Endothelial cell of umbilical vein (primary cell): ENCODE results near the gene ERFL. TPM values are rescaled to one million over a fixed set of nuclear protein-coding genes. Genes with fewer than 3 reads are reported as not detected.

Experiments
- BruUV-seq: library from RNA; stranded (reverse); fragments of 400-500 nt; replicated peaks from 2 replicates; lab custom pipeline; 2021; lab: Mats Ljungman, UMichigan
- CTCF ChIA-PET: fragments of 300-600, 350-600 bp; sonication (Branson Sonifier 250); formaldehyde crosslinking; loops from one replicate; lab custom pipeline; 2021; ENCODE audit warnings: antibody characterized with exemption, inconsistent platforms; lab: Charles Lee
- POLR2A ChIA-PET: fragments of 300-600, 350-600 bp; sonication (Branson Sonifier 250); formaldehyde crosslinking; loops from one replicate; lab custom pipeline; 2021; ENCODE audit warnings: antibody characterized with exemption, inconsistent platforms; lab: Charles Lee
- DNase-seq: peaks from one replicate; pipeline ENCODE4 v3.0.0-alpha.2; 2011; ENCODE audit warnings: low read depth, low spot score
- FAIRE-seq: peaks from 2 replicates; lab custom pipeline; 2011; peaks lifted over from hg19 to GRCh38; lab: Jason Lieb, UNC
- H2AFZ ChIP-seq: 2 replicates; pipeline ENCODE4 v1.6.0; 2012; ENCODE audit warnings: low read depth, low read length, control low read depth, inconsistent platforms
- H3K27ac ChIP-seq: 2 replicates; pipeline ENCODE4 v1.5.1; 2011; ENCODE audit warnings: low read depth, mild to moderate bottlenecking, control low read depth, low read length, moderate library complexity; ENCODE audit not compliant: insufficient read depth
- H3K27me3 ChIP-seq, 2 experiments: 2 replicates each; pipeline versions ENCODE4 v1.6.0 to v1.6.1; 2011; ENCODE audit warnings: low read length in 2 of 2, mixed read lengths in 1 of 2; ENCODE audit not compliant: control insufficient read depth in 2 of 2, insufficient read depth in 2 of 2
- H3K36me3 ChIP-seq, 2 experiments: 2 replicates in 1 of 2; 3 replicates in 1 of 2; pipeline ENCODE4 v1.5.1; 2011; ENCODE audit warnings: low read length in 2 of 2, mild to moderate bottlenecking in 1 of 2, moderate library complexity in 1 of 2; ENCODE audit not compliant: control insufficient read depth in 2 of 2, insufficient read depth in 2 of 2; ENCODE audit errors: extremely low read depth in 1 of 2
- H3K4me1 ChIP-seq: 3 replicates; pipeline ENCODE4 v1.5.1; 2011; ENCODE audit warnings: mild to moderate bottlenecking, low read length; ENCODE audit not compliant: control insufficient read depth, insufficient read depth; ENCODE audit errors: extremely low read depth
- H3K4me2 ChIP-seq: 2 replicates; pipeline ENCODE4 v1.6.1; 2011; ENCODE audit warnings: low read length, control low read depth, mixed read lengths; ENCODE audit not compliant: insufficient read depth
- H3K4me3 ChIP-seq, 3 experiments: fragments of 200-600 bp in 1 of 3; sonication (generic), shearing (Covaris generic) in 1 of 3; replicated peaks in 1 of 3; 2 replicates each; pipeline ENCODE4 v1.5.1; 2011 to 2016; ENCODE audit warnings: control low read depth in 3 of 3, low read length in 3 of 3, mild to moderate bottlenecking in 2 of 3, inconsistent platforms in 1 of 3, low read depth in 1 of 3, moderate library complexity in 1 of 3; ENCODE audit not compliant: insufficient read depth in 1 of 3
- H3K79me2 ChIP-seq: 2 replicates; pipeline ENCODE4 v1.6.0; 2012; ENCODE audit warnings: low read length, inconsistent platforms; ENCODE audit not compliant: control insufficient read depth, insufficient read depth
- H3K9ac ChIP-seq: replicated peaks from 2 replicates; pipeline ENCODE3; 2011; ENCODE audit warnings: low read length, control low read depth; ENCODE audit not compliant: insufficient read depth; ENCODE audit errors: extremely low read depth
- H3K9me1 ChIP-seq: replicated peaks from 3 replicates; pipeline ENCODE4 v1.6.0; 2011; ENCODE audit warnings: mild to moderate bottlenecking, low read length; ENCODE audit not compliant: control insufficient read depth, insufficient read depth; ENCODE audit errors: extremely low read depth
- H3K9me3 ChIP-seq: replicated peaks from 2 replicates; pipeline ENCODE4 v1.5.1; 2012; ENCODE audit warnings: low read length, inconsistent platforms; ENCODE audit not compliant: control insufficient read depth, insufficient read depth
- H4K20me1 ChIP-seq: replicated peaks from 2 replicates; pipeline ENCODE3; 2011; ENCODE audit warnings: mild to moderate bottlenecking, low read length; ENCODE audit not compliant: control insufficient read depth, insufficient read depth; ENCODE audit errors: extremely low read depth
- FOS ChIP-seq: IDR thresholded peaks from 2 replicates; pipeline ENCODE4 v1.6.1; 2011; ENCODE audit warnings: mild to moderate bottlenecking, low read length, moderate library complexity, borderline replicate concordance; ENCODE audit not compliant: insufficient read depth
- GATA2 ChIP-seq: IDR thresholded peaks from 2 replicates; pipeline ENCODE4 v1.7.0; 2011; ENCODE audit warnings: low read depth, mild to moderate bottlenecking, moderate library complexity, mixed read lengths, low read length; ENCODE audit not compliant: insufficient read length, insufficient read depth
- MYC ChIP-seq: IDR thresholded peaks from one replicate; pipeline ENCODE4 v1.6.1; 2011; ENCODE audit warnings: mild to moderate bottlenecking, low read depth, low read length
- POLR2A ChIP-seq: IDR thresholded peaks from 2 replicates; pipeline ENCODE4 v1.6.1; 2012; ENCODE audit warnings: low read depth, mild to moderate bottlenecking, control low read depth, low read length
- POLR2AphosphoS5 ChIP-seq: IDR thresholded peaks from 2 replicates; pipeline ENCODE4 v1.6.1; 2012; ENCODE audit warnings: low read depth, mild to moderate bottlenecking, control low read depth, low read length, moderate library complexity; ENCODE audit not compliant: insufficient read depth
- dilution Hi-C: fragments of 300-500 bp; cut with MboI; formaldehyde crosslinking; loops from one replicate; pipeline ENCODE4 v1.15.0; 2019; ENCODE audit warnings: low sequenced_read_pairs; ENCODE audit not compliant: extremely low pct_ligation_motif_present
- intact Hi-C: fragments of 100-400 bp; cut with micrococcal nuclease; formaldehyde crosslinking; loops from one replicate; pipeline ENCODE4 v1.10.0; 2022
- polyA plus RNA-seq, 4 experiments: library from polyadenylated mRNA; depleted of rRNA in 3 of 4; stranded (reverse) in 3 of 4; unstranded in 1 of 4; fragments of >200 nt; gene quantifications; 2 replicates each; pipeline versions ENCODE4 v1.2.1 to v1.2.3, GENCODE V29; 2011 to 2012; ENCODE audit warnings: missing spikeins in 1 of 4
- total RNA-seq: library from RNA; stranded (reverse); gene quantifications from 2 replicates; pipeline ENCODE4 v1.2.3, GENCODE V29; 2021
- TF ChIP-seq, protein P1 (sequence below), 2 donors: IDR thresholded peaks; 1 replicate in 1 of 2; 2 replicates in 1 of 2; pipeline ENCODE4 v1.5.1; 2011; ENCODE audit warnings: low read length in 2 of 2, mild to moderate bottlenecking in 2 of 2, moderate library complexity in 2 of 2, control low read depth in 1 of 2, inconsistent platforms in 1 of 2, low read depth in 1 of 2; ENCODE audit not compliant: insufficient read depth in 1 of 2; ENCODE audit errors: extremely low read depth in 1 of 2
- TF ChIP-seq, protein P2 (sequence below): IDR thresholded peaks from 2 replicates; pipeline ENCODE4 v1.6.1; 2011; ENCODE audit not compliant: insufficient read depth, insufficient read length

ERFL gene
- total and polyA plus RNA-seq, 2 donors (not counting 3 experiments of a cell fraction or from before 2014, with no cell fraction given): not detected

DNA sequence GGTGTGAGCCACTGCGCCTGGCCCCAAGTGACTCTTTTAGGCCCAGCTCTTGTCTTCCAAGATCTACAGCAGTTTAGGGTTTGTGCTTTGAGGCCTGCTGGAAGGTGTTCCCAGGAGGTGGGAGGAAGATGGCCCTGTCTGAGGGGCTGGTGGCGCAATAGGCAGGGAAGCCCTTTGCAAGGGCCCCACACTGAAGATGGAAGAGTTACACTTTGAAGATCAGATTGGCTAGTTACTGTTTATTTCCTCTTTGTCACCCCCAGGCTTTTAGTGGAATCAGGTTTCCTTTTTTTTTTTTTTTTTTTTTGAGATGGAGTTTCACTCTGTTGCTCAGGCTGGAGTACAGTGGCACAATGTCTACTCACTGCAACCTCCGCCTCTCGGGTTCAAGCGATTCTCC lies 32.7 kb upstream of the ERFL start:
- Histone ChIP-seq H3K9me3 (no peaks in the 10 kb centered on the region), H4K20me1 (no peaks in the 10 kb centered on the region), H3K79me2 (no peaks in the 10 kb centered on the region), H3K4me1 (peaks cover 12% of the 10 kb centered on the region), H2AFZ (no peak overlapping the region), H3K27me3 (no peaks in the 10 kb centered on the region), H3K4me3 (no peak overlapping the region), H3K4me2 (no peak overlapping the region), H3K9ac (no peak overlapping the region), H3K36me3 (peaks cover 3 to 4% of the 10 kb centered on the region in 2 experiments), H3K27ac (no peak overlapping the region), H3K9me1 (no peaks in the 10 kb centered on the region)
- ChIA-PET CTCF (no interaction called here), POLR2A (interaction anchor here (0.7 kb wide), 1 partner anchor 115 kb away, joined by 4 read pairs; the partner anchor contains the start of gene ZNF574)
- DNase-seq: no peak
- no TSS peak for BruUV-seq
- TF ChIP-seq MYC (no peak), POLR2AphosphoS5 (no peak), POLR2A (no peak), GATA2 (no peak), FOS (no peak)
- TF ChIP-seq, protein P1, sequence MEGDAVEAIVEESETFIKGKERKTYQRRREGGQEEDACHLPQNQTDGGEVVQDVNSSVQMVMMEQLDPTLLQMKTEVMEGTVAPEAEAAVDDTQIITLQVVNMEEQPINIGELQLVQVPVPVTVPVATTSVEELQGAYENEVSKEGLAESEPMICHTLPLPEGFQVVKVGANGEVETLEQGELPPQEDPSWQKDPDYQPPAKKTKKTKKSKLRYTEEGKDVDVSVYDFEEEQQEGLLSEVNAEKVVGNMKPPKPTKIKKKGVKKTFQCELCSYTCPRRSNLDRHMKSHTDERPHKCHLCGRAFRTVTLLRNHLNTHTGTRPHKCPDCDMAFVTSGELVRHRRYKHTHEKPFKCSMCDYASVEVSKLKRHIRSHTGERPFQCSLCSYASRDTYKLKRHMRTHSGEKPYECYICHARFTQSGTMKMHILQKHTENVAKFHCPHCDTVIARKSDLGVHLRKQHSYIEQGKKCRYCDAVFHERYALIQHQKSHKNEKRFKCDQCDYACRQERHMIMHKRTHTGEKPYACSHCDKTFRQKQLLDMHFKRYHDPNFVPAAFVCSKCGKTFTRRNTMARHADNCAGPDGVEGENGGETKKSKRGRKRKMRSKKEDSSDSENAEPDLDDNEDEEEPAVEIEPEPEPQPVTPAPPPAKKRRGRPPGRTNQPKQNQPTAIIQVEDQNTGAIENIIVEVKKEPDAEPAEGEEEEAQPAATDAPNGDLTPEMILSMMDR (IDR thresholded peaks at IDR 0.05; ENCODE audit: extremely low read depth in 1 of 2, insufficient read depth in 1 of 2, low read depth in 1 of 2, low read length in 2 of 2): no peak
- TF ChIP-seq, protein P2, sequence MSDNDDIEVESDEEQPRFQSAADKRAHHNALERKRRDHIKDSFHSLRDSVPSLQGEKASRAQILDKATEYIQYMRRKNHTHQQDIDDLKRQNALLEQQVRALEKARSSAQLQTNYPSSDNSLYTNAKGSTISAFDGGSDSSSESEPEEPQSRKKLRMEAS: no peak
- FAIRE-seq: no peak
- intact Hi-C loops (no loop called here), dilution Hi-C loops (no loop called here)
